DMS53 (cell line): ENCODE data around the gene FAM111A.
"Not testable (repeated sequence)": the region's sequence is repeated elsewhere in the genome, so short reads cannot be mapped to it uniquely, and the experiment has no call there.

ENCODE experiments used
- DNase-seq: peaks from one replicate; lab custom pipeline; 2025; lab: John Stamatoyannopoulos, UW

FAM111A gene, protein sequence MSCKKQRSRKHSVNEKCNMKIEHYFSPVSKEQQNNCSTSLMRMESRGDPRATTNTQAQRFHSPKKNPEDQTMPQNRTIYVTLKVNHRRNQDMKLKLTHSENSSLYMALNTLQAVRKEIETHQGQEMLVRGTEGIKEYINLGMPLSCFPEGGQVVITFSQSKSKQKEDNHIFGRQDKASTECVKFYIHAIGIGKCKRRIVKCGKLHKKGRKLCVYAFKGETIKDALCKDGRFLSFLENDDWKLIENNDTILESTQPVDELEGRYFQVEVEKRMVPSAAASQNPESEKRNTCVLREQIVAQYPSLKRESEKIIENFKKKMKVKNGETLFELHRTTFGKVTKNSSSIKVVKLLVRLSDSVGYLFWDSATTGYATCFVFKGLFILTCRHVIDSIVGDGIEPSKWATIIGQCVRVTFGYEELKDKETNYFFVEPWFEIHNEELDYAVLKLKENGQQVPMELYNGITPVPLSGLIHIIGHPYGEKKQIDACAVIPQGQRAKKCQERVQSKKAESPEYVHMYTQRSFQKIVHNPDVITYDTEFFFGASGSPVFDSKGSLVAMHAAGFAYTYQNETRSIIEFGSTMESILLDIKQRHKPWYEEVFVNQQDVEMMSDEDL

DNA sequence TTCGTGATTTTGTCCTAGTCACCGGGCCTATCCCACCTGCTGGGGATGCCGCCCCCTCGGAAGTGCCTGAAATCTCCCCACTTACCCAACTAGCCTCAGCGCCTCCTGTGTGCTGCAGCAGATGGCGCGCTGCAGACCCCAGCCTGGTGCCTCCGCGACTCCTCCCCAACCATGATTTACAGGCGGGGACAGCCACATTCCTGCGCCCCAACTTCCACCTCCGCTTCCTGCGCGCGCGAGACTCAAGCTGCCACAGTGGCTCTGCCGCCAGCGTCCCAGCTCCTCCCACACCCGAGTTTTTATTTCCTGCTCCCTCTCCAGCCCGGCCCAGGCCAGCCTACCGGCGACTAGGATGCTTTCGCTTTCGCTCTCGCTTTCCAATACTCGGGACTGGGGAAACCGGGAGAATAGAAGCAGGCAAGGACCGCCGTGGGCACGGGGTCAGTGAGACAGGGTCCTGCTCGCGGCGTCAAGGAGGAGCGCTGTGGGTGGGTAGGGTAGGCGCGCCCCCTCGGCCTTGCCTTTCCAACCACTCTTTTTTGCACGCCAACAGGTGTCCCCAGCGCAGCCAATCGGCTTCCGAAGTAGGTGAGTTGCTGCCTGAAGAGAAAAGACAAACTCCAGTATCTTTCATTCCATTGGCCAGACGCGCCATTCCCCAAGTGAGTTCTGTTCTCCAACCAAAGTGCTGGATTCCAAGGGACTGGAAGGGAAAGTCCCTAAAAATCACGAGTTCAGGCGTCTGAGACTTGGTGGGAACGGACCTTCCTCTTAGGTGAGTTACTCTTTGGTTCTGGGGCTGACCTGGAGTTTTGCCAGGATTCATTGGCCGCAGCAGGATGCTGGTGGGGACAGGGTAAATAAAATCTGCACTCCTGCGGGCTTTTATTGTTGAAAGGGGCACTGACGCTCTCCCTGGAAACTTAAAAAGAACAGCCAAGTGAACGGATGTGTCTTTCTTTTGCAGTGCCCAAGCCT lies at the start of gene FAM111A:
TSS of gene FAM111A (plus strand) at position 327 of the 978 bp plus-strand sequence. CDS start 6,017 bp downstream, outside the sequence.
- DNase-seq = peak; percentile 92

DNA sequence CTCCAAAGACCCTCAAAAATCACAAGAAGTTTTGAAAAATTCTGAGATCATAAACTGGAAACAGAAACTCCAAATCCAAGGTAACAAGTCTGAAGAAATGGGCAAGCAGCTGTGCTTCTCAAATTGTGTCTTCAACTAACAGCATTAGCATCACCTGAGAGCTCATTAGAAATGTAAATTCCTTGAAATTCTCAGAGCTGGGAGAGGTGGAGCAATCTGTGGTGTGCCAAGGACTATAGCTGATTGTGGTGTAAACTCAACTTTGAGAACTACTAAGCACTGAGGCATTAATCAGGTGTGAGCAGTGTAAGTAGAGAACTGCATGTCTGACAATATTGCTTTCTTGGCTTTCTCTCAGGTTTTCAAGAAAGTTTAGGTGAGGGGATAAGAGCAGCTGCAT lies 49.1 kb upstream of the FAM111A start:
- DNase-seq = not testable (repeated sequence)

DNA sequence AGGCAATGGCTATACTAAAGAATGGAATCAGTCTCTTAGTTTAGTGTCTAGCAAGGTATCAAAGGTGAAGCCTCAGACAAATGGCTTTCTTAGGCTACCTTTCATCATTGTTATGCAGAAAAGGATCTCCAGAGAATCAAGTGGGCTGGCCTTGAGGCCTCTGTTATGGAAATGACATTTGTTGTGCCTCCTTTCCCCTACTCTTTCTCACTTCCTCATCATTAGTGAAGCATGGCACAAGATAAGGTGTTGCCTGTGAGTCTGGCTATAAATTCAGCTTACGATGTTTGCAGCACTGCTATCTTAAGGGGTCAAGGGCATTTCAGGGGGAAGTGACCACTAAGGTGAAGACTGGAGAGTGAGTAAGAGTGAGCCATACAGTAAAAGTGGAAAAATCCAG lies 47.4 kb upstream of the FAM111A start:
- not testable (repeated sequence) for DNase-seq

DNA sequence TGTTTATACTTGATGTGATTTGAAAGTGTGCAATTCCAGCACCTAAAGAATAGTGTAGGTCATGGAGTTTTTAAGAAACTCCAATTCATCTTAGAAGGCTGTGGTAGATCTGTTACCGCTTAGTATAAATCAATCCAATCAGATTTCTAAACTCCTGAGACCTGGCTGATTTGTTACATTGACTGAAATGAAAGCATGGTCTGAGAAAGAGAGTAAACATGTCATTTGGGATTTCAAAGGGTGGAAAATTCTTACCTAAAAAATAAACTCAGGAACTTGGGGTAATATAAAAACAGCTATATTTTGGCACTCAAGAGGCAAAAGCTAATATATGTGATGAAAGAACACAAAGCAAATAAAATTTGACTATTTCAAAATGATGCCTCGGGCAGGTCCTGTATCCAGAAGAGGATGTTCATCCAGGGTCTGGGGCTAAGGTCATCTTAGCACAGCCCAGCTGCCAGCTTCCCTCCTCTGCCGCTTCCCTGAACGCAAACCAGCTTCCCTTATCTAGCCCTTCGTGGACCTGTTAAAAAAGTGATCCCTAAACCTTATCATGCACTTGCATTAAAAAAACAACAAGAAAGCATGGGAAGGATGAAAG lies 46.6 kb upstream of the FAM111A start:
- DNase-seq = not testable (repeated sequence)

DNA sequence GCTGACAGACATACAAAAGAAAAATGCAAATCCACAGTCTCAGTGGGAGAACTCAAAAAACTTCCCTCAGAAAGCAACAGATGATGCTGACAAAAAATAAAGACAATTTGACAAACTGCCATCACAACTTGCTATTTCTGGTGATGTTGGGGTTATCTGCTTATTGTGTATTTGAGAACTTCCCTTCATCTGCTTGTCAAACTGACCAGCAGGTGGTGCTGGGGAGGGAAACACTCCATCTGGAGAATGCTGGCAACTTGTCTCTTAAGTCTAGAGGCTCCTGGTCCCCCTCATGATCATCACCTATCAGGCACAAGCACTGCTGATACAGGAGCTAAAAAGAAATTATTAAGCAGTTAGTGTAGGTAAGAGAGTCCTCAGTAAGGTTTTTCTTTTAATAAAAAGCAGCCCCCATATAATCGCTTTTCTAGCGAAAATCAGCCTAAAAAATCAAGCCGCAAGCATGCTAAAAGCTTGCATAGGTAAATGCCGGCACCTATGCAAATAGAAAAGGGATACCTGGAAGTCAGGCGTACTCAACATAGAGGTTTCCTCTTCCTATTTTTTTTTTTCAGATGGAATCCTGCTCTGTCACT lies 45.4 kb upstream of the FAM111A start:
- DNase-seq = peak; percentile 64

DNA sequence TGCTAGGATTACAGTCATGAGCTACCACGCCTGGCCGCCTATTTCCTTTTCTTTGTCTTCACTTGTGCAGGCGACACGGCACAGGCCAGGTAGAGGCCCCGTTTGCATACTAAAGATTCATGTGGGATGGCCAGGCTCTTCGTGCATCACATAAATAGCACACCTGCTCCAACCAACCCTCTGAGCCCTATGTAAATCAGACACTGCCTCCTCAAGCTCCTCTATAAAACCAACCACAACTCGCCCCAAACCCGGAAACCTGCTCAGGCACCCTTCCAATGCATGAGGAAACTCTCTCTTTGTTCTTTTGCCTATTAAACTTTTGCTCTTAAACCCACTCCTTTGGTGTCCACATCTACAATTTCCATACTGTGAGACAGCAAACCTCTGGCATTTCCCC lies 44.7 kb upstream of the FAM111A start:
- not testable (repeated sequence) for DNase-seq

DNA sequence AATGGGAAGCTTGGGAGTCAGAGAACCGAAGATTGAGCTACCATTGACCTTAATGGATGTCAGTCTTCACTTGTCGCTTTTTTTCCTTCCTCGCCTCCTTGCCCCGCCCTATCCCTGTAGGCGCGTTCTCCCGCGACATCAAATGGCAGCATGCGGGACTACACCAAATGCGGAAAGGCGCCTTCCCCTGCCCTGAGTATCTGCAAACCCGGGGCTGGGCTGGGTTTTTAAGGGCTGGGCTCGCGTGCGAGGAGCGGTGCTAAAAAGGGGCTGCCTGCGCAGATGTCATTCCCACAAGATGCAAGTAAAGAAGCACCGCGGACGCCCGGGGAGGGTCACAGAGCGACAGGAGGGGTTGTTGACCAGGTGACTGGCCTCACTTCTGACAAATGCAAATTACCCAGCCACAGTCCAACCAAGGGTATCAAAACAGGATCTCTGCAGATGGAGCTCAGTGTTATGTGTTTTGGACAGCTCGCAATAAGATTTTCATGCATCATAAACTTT lies 40.3 kb upstream of the FAM111A start:
- DNase-seq = peak; percentile 77

DNA sequence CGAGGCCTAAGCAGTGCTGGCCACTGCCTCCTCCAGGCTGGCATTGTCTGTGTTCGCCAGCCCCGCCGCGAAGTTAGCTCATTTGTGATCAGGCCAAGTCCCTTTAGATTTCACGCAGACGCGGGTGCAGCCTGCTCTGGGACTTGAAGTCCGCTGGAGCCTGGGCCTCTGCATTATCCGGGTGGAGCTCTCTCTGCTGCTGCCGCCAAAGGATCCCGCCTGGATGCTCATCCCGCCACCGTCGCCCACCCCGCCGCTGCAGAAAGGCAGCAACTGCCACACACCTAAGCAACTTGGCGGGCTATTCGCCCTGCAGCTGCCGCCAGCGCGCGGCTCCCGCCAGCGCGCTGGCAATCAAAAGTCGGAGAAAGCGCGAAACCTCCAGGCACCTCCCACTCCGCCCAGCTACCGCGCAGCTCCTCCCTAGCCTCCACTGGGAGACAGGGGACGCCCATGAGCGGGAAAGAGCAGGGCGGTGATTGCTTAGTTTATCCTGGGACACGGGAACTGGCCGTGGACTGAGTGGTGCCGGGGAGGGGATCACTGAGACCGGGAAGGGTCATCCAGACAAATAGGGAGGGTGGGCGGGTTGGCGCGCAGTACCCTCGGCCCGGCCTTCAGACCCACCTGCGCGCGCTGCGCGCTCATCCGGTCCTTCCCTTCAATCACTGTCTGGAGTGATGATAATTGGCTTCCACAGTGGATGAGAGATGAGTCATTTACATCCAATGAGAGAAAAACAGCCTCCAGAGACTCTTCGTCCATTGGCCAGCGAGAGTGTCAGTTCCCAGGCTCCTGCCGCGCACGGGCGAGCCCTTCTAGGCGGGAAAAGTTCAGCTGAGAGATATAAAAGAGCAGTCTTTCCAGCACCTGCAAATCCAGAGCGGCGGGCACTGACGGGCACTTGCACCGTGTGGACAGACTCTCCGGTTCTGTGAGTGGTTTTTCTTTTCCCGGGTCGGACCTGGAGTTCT lies 36.0 kb upstream of the FAM111A start, which contains the start of gene FAM111B:
TSS of gene FAM111B (plus strand) at position 875 of the 974 bp plus-strand sequence. CDS start 2,389 bp downstream, outside the sequence.
- DNase-seq = peak; percentile 96

DNA sequence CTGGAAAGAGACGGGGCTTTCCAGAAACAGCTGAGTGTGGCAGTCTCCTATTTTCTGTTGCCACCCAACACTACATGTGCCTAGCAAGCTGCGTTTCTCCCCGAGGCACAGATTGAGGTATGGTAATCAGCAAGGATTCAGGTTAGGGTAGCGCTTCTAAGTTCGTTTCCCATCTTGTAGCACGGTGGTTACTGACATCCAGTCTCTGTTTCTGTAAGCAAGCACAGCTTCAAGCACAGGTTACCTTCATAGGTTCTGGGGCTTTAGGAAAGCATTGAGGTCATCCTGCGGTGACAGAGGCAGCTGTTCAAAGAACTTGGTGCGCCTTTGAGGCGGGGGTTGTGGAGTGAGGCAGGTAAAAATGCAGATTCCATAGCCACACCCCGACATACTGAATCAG lies 34.9 kb upstream of the FAM111A start:
- peak; percentile 53 for DNase-seq

DNA sequence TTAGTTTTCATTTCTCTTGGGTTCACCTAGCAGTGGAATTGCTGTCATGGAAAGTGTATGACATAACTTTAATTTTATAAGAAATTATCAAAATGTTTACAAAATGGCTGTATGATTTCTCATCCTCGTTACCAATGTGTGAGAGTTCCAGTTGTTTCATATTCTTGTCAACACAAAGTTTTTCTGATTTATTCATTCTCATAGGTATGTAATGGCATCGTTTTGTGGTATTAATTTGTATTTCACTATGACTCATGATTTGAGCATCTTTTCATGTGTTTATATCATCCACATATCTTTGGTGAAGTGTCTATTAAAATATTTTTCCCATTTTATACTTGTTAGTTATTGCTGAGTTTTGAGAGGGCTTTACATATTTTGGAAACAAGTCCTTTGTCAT lies 30.2 kb upstream of the FAM111A start:
- DNase-seq = no peak

DNA sequence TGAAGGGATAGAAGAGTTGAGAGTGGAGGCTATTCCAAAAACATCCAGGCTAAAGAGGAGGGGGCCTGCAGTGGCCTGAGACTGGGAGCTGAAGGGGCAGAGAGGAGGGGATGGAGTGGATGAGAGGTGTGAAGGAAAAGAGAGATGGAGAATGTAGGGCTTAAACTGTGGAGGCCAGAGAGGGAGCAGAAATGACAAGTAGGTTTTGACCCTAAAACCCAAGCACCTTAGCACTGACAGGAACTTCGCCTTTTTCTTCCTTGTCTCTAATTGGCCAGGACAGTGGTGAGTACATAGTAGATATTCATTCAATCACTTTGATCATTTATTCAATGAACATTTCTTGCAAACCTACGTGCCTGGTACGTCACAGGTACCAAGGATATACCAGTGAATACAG lies 28.3 kb upstream of the FAM111A start:
- DNase-seq = no peak

DNA sequence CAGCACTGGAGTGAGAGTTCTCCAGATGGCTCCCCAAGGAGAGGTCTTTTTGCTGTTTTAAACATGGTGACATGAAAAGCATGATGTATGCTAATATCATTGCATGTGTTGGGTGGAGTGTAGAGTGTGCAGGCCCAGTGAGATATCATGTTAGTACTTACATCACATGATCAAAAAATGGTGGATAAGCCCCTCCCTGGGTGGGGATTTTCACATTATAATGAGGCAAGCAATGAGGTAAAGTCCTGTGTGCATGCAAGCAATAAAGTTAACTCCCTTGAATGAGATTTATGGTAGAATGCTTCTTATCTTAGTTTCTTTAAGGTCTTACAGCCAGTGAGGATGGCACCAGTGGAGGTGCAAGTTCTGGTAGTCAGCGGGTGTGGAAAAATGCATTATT lies 27.1 kb upstream of the FAM111A start:
- no peak for DNase-seq

DNA sequence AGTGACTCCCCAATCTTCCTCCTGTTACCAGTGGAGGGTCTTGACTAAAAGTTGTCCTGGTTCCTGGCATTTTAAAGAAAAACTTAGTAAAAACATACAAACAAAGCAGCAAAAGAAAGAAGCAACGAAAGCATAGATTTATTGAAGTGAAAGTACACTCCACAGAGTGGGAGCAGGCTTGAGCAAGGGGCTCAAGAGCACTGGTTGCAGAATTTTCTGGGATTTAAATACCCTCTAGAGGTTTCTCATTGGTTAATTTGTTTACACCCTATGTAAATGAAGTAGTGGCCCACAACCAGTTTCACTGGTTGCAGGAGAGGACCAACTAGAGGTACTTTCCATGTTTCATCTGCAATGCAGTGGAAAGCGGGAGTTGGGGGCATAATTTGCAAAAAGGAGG lies 24.9 kb upstream of the FAM111A start:
- no peak for DNase-seq

DNA sequence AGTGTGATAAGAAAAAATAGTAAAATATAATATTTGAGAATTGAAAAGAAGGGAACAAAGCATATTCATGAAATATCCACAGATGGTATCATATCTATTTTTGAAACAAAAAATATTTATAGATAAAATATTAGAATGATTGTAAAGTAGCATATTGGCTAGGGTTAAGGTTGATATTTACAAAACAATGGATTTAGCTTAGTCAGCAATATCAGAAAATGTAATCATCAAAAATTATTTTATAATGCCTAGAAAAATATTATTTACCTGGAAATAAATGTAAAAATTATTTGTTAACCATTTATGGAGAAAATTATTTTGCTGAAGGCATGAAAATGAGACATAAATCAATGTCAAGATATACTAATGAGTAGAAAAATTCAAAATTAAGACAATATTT lies 22.8 kb upstream of the FAM111A start:
- DNase-seq = no peak

DNA sequence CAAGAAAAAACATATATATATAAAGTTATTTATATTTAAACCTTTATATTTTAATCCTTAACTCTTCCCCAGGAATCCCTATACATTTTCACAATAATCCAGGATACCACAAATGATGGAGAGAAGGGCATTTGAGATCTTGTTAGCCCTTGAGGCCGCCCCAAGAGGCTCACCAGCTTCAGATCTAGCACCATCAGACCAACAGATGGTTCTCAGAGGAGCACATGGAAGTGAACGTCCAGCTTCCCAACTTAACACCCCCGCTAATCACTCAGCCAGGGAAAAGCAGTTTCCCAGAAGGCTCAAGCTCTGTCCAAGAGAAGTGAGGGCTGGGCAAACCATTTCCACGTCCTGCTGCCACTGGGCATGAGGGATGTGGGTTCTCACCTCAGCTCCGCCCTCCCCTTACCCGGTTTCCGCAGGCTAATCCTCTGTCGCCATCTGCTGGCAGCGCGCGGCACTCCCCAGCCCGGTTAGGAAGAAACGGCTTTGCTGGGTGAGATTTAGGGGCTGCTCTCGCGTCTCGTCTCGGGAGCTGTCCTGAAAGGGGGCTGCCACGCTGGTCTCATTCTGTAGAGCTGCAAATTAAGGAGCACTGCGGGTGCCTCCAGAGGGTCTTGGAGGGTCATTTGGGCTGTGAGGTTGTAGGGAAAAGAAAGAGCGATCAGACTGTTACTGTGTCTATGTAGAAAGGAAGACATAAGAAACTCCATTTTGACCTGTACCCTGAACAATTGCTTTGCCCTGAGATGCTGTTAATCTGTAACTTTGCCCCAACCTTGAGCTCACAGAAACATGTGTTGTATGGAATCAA lies 6.8 kb upstream of the FAM111A start:
- DNase-seq = peak; percentile 81

DNA sequence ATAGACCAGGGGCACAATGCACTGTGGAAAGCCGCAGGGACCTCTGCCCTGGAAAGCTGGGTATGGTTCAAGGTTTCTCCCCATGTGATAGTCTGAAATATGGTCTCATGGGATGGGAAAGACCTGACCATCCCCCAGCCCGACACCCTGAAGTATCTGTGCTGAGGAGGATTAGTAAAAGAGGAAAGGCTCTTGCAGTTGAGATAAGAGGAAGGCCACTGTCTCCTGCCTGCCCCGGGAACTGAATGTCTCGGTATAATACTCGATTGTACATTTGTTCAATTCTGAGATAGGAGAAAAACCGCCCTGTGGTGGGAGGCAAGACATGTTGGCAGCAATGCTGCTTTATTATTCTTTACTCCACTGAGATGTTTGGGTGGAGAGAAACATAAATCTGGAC lies 6.1 kb upstream of the FAM111A start:
- not testable (repeated sequence) for DNase-seq

DNA sequence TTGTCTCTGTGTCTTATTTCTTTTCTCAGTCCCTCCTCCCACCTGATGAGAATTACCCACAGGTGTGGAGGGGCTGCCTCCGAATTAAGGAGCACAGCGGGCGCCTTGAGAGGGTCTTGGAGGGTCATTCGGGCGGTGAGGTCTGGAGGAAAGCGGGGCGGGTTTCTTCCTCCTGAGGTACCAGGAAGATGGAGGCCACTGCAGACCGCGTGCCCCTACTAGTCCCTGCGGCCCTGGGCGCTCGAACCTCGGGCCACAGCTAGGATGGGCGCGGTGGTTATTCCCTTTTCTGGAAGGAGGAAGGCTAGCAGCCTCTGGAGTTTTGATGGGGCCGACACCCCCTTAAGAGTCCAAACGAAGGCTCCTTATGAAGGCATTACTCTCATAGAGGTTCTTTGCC lies 5.5 kb upstream of the FAM111A start:
- DNase-seq = no peak

DNA sequence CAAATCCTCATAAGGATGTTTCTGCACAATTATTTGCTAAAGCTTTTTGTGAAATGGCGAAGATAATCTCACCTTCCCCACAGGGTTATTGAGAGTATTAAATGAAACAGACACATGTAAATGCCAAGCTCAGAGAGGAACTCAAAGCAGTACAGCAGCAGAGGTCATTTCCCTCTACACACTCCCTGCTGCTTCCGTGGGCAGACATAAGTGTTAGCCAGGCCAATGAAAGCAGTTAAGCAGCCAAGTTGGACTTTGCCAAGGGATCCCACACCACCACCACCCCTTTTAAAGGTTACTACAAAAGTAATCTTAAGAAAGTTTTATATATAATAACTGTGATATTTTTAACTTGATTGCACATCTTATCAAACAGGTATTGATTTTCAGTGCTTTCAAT lies 4.0 kb upstream of the FAM111A start:
- no peak for DNase-seq

DNA sequence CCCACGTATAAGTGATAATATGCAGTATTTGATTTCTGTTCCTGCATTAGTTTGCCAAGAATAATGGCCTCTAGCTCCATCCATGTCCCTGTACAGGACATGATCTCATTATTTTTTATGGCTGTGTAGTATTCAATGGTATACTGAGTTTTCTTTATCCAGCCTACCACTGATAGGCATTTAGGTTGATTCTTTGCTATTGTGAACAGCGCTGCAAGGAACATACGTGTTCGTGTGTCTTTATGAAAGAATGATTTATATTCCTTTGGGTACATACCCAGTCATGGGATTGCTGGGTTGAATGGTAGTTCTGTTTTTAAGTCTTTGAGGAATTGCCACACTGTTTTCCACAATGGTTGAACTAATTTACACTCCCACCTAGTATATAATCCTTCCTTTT lies 1.5 kb upstream of the FAM111A start:
- DNase-seq = no peak
